H9 (cell line): ENCODE data around the gene SIM1. TPM values are rescaled to one million over a fixed set of nuclear protein-coding genes. Genes with fewer than 3 reads are reported as not detected.

ENCODE experiments used
- DNase-seq: peaks from one replicate; pipeline ENCODE4 v3.0.0-alpha.2; 2017
- H2AFZ ChIP-seq: one replicate; pipeline ENCODE4 v1.6.1; 2013; ENCODE audit warnings: mild to moderate bottlenecking, low read length, control low read depth, moderate library complexity
- H2AK5ac ChIP-seq: 2 replicates; pipeline ENCODE4 v1.6.1; 2013; ENCODE audit warnings: low read length, control low read depth, mixed read lengths; ENCODE audit not compliant: insufficient read length
- H2BK120ac ChIP-seq: one replicate; pipeline ENCODE4 v1.6.1; 2013; ENCODE audit warnings: low read depth, mild to moderate bottlenecking, low read length, control low read depth, inconsistent platforms; ENCODE audit not compliant: poor library complexity, severe bottlenecking
- H2BK12ac ChIP-seq: 2 replicates; pipeline ENCODE4 v1.6.1; 2013; ENCODE audit warnings: low read length, control low read depth, mixed read lengths, low read depth; ENCODE audit not compliant: insufficient read length
- H2BK15ac ChIP-seq: 2 replicates; pipeline ENCODE4 v1.6.1; 2013; ENCODE audit warnings: low read depth, low read length, control low read depth
- H2BK20ac ChIP-seq: one replicate; pipeline ENCODE4 v1.6.1; 2013; ENCODE audit warnings: low read depth, mild to moderate bottlenecking, low read length, control low read depth, inconsistent platforms; ENCODE audit not compliant: poor library complexity, severe bottlenecking
- H2BK5ac ChIP-seq: 2 replicates; pipeline ENCODE4 v1.6.1; 2013; ENCODE audit warnings: low read length, control low read depth, mixed read lengths; ENCODE audit not compliant: insufficient read length
- H3K14ac ChIP-seq: 2 replicates; pipeline ENCODE4 v1.6.1; 2013; ENCODE audit warnings: low read length, control low read depth; ENCODE audit not compliant: insufficient read depth
- H3K18ac ChIP-seq: 2 replicates; pipeline ENCODE4 v1.6.1; 2013; ENCODE audit warnings: low read depth, mild to moderate bottlenecking, mixed read lengths, low read length, control low read depth; ENCODE audit not compliant: insufficient read length
- H3K23ac ChIP-seq: 2 replicates; pipeline ENCODE4 v1.6.1; 2013; ENCODE audit warnings: low read length, control low read depth, mixed read lengths, low read depth; ENCODE audit not compliant: insufficient read length
- H3K23me2 ChIP-seq: 2 replicates; pipeline ENCODE4 v1.6.1; 2013; ENCODE audit warnings: low read depth, mild to moderate bottlenecking, mixed read lengths, low read length, control low read depth; ENCODE audit not compliant: insufficient read length, poor library complexity, severe bottlenecking
- H3K27ac ChIP-seq: 2 replicates; pipeline ENCODE4 v1.5.1; 2013; ENCODE audit warnings: low read length, control low read depth, mixed read lengths, low read depth; ENCODE audit not compliant: insufficient read length
- H3K27me3 ChIP-seq: 2 replicates; pipeline ENCODE4 v1.6.1; 2013; ENCODE audit warnings: low read length, control low read depth, inconsistent platforms; ENCODE audit not compliant: insufficient read depth
- H3K4ac ChIP-seq: 2 replicates; pipeline ENCODE4 v1.6.1; 2013; ENCODE audit warnings: low read depth, mild to moderate bottlenecking, control low read depth, inconsistent platforms, low read length, moderate library complexity
- H3K4me1 ChIP-seq: 2 replicates; pipeline ENCODE4 v1.6.1; 2013; ENCODE audit warnings: low read length, control low read depth, inconsistent platforms; ENCODE audit not compliant: insufficient read depth
- H3K4me2 ChIP-seq: 2 replicates; pipeline ENCODE4 v1.6.1; 2013; ENCODE audit warnings: low read length, control low read depth, mixed read lengths; ENCODE audit not compliant: insufficient read length, insufficient read depth
- H3K56ac ChIP-seq: 2 replicates; pipeline ENCODE4 v1.6.1; 2013; ENCODE audit warnings: low read depth, mild to moderate bottlenecking, mixed read lengths, low read length, control low read depth; ENCODE audit not compliant: insufficient read length
- H3K79me1 ChIP-seq: 2 replicates; pipeline ENCODE4 v1.6.1; 2013; ENCODE audit warnings: low read depth, mild to moderate bottlenecking, moderate library complexity, low read length, control low read depth, inconsistent platforms; ENCODE audit not compliant: insufficient read depth, poor library complexity, severe bottlenecking
- H3K79me2 ChIP-seq: 2 replicates; pipeline ENCODE4 v1.6.1; 2013; ENCODE audit warnings: low read length, control low read depth, inconsistent platforms; ENCODE audit not compliant: insufficient read depth
- H3K9ac ChIP-seq: 2 replicates; pipeline ENCODE4 v1.6.1; 2013; ENCODE audit warnings: low read length, control low read depth, mixed read lengths; ENCODE audit not compliant: insufficient read length; ENCODE audit errors: extremely low read depth
- H3K9me3 ChIP-seq: one replicate; pipeline ENCODE4 v1.6.1; 2013; ENCODE audit warnings: low read depth, low read length, inconsistent platforms; ENCODE audit not compliant: control insufficient read depth
- H3T11ph ChIP-seq: one replicate; pipeline ENCODE4 v1.6.1; 2013; ENCODE audit warnings: mild to moderate bottlenecking, low read length, control low read depth, inconsistent platforms
- H4K20me1 ChIP-seq: one replicate; pipeline ENCODE4 v1.6.1; 2013; ENCODE audit not compliant: control insufficient read depth, insufficient read length, insufficient read depth
- H4K5ac ChIP-seq: 2 replicates; pipeline ENCODE4 v1.6.1; 2013; ENCODE audit warnings: low read depth, mild to moderate bottlenecking, mixed read lengths, low read length, control low read depth; ENCODE audit not compliant: insufficient read length
- H4K8ac ChIP-seq: replicated peaks from 2 replicates; pipeline ENCODE4 v1.6.1; 2013; ENCODE audit warnings: low read length, control low read depth, mixed read lengths, low read depth; ENCODE audit not compliant: insufficient read length
- H4K91ac ChIP-seq: 2 replicates; pipeline ENCODE4 v1.6.1; 2013; ENCODE audit warnings: low read depth, mild to moderate bottlenecking, moderate library complexity, mixed read lengths, low read length, control low read depth; ENCODE audit not compliant: insufficient read length
- H3K27ac Mint-ChIP-seq, 3 experiments: 2 replicates in 2 of 3; 3 replicates in 1 of 3; pipeline ENCODE4 v1.8.0; 2020 to 2021; ENCODE audit warnings: mixed read lengths in 3 of 3, mild to moderate bottlenecking in 1 of 3, moderate library complexity in 1 of 3
- H3K27me3 Mint-ChIP-seq: 2 replicates; pipeline ENCODE4 v1.8.0; 2021; ENCODE audit warnings: low read depth, mild to moderate bottlenecking, moderate library complexity, mixed read lengths
- H3K36me3 Mint-ChIP-seq, 3 experiments: 2 replicates in 2 of 3; 3 replicates in 1 of 3; pipeline ENCODE4 v1.8.0; 2020 to 2021; ENCODE audit warnings: low read depth in 3 of 3, mixed read lengths in 3 of 3; ENCODE audit not compliant: insufficient read depth in 1 of 3
- H3K4me1 Mint-ChIP-seq, 2 experiments: 2 replicates each; pipeline ENCODE4 v1.8.0; 2020; ENCODE audit warnings: mixed read lengths in 2 of 2
- H3K4me3 Mint-ChIP-seq, 2 experiments: 2 replicates in 1 of 2; 3 replicates in 1 of 2; pipeline ENCODE4 v1.8.0; 2020 to 2021; ENCODE audit warnings: mild to moderate bottlenecking in 2 of 2, mixed read lengths in 2 of 2, moderate library complexity in 1 of 2
- H3K9me3 Mint-ChIP-seq, 2 experiments: 2 replicates in 1 of 2; 3 replicates in 1 of 2; pipeline ENCODE4 v1.8.0; 2020; ENCODE audit warnings: mild to moderate bottlenecking in 2 of 2, mixed read lengths in 2 of 2, moderate library complexity in 1 of 2
- WGBS: extraction: QIAGEN DNeasy Blood & Tissue Kit; methylation state at CpG from one replicate; pipeline ENCODE4 v1.1.7; 2013; ENCODE audit warnings: missing lambda C conversion rate, low lambda C conversion rate, mixed read lengths; ENCODE audit not compliant: insufficient read length; ENCODE audit errors: extremely low coverage; 5-methylcytosine and 5-hydroxymethylcytosine counted together
- total RNA-seq: library from RNA; stranded (reverse); gene quantifications from 2 replicates; pipeline ENCODE4 v1.2.1, GENCODE V29; 2021
- TF ChIP-seq, protein P1 (sequence below): fragments of 200-600 bp; sonication (generic); conservative IDR thresholded peaks from 3 replicates; pipeline ENCODE4 v1.8.0; 2021; ENCODE audit warnings: antibody characterized with exemption, mild to moderate bottlenecking

The SIM1 gene
- total RNA-seq, 1 experiment from 2014 or later, result not detected

DNA sequence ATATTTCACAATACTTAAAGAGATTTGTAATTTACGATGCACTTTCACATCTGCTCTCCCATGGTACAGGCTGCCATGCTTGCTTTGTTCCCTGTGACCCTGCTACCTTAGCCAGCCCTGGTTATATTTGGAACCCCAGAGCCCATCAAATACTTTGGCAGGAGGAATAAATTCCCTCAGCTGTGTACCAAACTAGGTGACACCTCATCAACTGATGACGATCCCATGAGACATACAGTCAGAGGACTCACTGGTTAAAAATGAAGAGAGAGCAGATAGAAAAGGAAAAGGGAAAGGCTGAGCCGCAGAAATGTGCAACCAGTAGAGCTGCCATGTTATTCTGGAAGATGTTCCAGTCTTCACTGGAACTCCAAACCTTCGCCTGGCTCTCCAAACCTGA, 120.0 kb downstream of the SIM1 start:
- no peaks in the 10 kb centered on the region for H3K9me3 ChIP-seq
- no peaks in the 10 kb centered on the region for H4K20me1 ChIP-seq
- WGBS, result no CpG with 5 or more reads among the region's 4 CpGs
- no peaks in the 10 kb centered on the region for H3K79me1 ChIP-seq
- H3K9me3 Mint-ChIP-seq, result no peaks in the 10 kb centered on the region; a peak in 1 of 5 replicates
- H3K4me1 Mint-ChIP-seq, result peaks cover 15% of the 10 kb centered on the region in 2 experiments
- no peaks in the 10 kb centered on the region for H3K27me3 ChIP-seq
- H3K18ac ChIP-seq, result no peak overlapping the region
- no peak overlapping the region for H3K4me2 ChIP-seq
- H2AK5ac ChIP-seq, result no peak overlapping the region
- no peak overlapping the region for H3K27ac Mint-ChIP-seq
- no peak overlapping the region for H3K9ac ChIP-seq
- no peaks in the 10 kb centered on the region for H3K23me2 ChIP-seq
- no peak overlapping the region for H3K56ac ChIP-seq
- no peak overlapping the region for H3K23ac ChIP-seq
- no peak overlapping the region for H2BK120ac ChIP-seq
- no peak overlapping the region for H2BK12ac ChIP-seq
- no peak overlapping the region for H3K4ac ChIP-seq
- no peak overlapping the region for H2BK15ac ChIP-seq
- H2BK5ac ChIP-seq, result no peak overlapping the region
- H3K4me1 ChIP-seq, result peaks cover under 1% of the 10 kb centered on the region; the same call in 1 of the 2 replicates
- H3K79me2 ChIP-seq, result no peaks in the 10 kb centered on the region
- no peaks in the 10 kb centered on the region for H3K27me3 Mint-ChIP-seq
- H3K27ac ChIP-seq, result no peak overlapping the region
- no peak overlapping the region for H3K4me3 Mint-ChIP-seq
- no peak overlapping the region for H2AFZ ChIP-seq
- H2BK20ac ChIP-seq, result no peak overlapping the region
- no peak for DNase-seq
- no peak overlapping the region for H4K91ac ChIP-seq
- H4K8ac ChIP-seq, result no peak overlapping the region
- no peak overlapping the region for H4K5ac ChIP-seq
- no peak overlapping the region for H3K14ac ChIP-seq
- TF ChIP-seq, protein P1, sequence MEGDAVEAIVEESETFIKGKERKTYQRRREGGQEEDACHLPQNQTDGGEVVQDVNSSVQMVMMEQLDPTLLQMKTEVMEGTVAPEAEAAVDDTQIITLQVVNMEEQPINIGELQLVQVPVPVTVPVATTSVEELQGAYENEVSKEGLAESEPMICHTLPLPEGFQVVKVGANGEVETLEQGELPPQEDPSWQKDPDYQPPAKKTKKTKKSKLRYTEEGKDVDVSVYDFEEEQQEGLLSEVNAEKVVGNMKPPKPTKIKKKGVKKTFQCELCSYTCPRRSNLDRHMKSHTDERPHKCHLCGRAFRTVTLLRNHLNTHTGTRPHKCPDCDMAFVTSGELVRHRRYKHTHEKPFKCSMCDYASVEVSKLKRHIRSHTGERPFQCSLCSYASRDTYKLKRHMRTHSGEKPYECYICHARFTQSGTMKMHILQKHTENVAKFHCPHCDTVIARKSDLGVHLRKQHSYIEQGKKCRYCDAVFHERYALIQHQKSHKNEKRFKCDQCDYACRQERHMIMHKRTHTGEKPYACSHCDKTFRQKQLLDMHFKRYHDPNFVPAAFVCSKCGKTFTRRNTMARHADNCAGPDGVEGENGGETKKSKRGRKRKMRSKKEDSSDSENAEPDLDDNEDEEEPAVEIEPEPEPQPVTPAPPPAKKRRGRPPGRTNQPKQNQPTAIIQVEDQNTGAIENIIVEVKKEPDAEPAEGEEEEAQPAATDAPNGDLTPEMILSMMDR, result no peak
- no peaks in the 10 kb centered on the region for H3K36me3 Mint-ChIP-seq
- no peak overlapping the region for H3T11ph ChIP-seq
